Spinal cord (tissue), 10 donors: ENCODE results near the gene SYNPO. TPM values are rescaled to one million over a fixed set of nuclear protein-coding genes. Genes with fewer than 3 reads are reported as not detected.

Source experiments
- DNase-seq, 6 donors: peaks; one replicate each; pipeline versions ENCODE4 v3.0.0 to v3.0.0-alpha.2; 2013 to 2015; ENCODE audit warnings: low spot score in 6 of 6, low read depth in 4 of 6
- H3K27ac ChIP-seq: one replicate; pipeline ENCODE4 v1.5.1; 2013; ENCODE audit warnings: low read depth, low read length, control low read depth
- H3K27me3 ChIP-seq: one replicate; pipeline ENCODE4 v1.6.1; 2013; ENCODE audit warnings: low read length; ENCODE audit not compliant: control insufficient read depth, insufficient read depth
- H3K36me3 ChIP-seq: one replicate; pipeline ENCODE4 v1.6.1; 2013; ENCODE audit warnings: low read length; ENCODE audit not compliant: control insufficient read depth, insufficient read depth
- H3K4me1 ChIP-seq: one replicate; pipeline ENCODE4 v1.6.1; 2013; ENCODE audit warnings: low read length; ENCODE audit not compliant: control insufficient read depth, insufficient read depth
- H3K4me3 ChIP-seq: one replicate; pipeline ENCODE4 v1.5.1; 2013; ENCODE audit warnings: low read depth, low read length, control low read depth
- H3K9me3 ChIP-seq: one replicate; pipeline ENCODE4 v1.6.1; 2013; ENCODE audit warnings: low read length; ENCODE audit not compliant: control insufficient read depth, insufficient read depth
- WGBS: methylation state at CpG from one replicate; pipeline ENCODE4 v1.1.5; 2013; ENCODE audit warnings: missing lambda C conversion rate; ENCODE audit not compliant: insufficient coverage; 5-methylcytosine and 5-hydroxymethylcytosine counted together
- polyA plus RNA-seq, 2 donors: library from polyadenylated mRNA; unstranded; fragments of 120-200 nt; gene quantifications; one replicate each; pipeline ENCODE4 v1.2.1, GENCODE V29; 2013; ENCODE audit not compliant: insufficient read length in 2 of 2
- total RNA-seq, 2 donors: library from RNA; depleted of rRNA in 1 of 2; stranded (reverse); fragments of 120-200 nt in 1 of 2; fragments of >200 nt in 1 of 2; gene quantifications; one replicate each; pipeline versions ENCODE4 v1.2.3 to v1.2.4, GENCODE V29; 2013 to 2014
- donor health status: healthy.

SYNPO gene
- total and polyA plus RNA-seq, 4 donors: 5.3 to 17.4 (median 10.9) TPM

DNA sequence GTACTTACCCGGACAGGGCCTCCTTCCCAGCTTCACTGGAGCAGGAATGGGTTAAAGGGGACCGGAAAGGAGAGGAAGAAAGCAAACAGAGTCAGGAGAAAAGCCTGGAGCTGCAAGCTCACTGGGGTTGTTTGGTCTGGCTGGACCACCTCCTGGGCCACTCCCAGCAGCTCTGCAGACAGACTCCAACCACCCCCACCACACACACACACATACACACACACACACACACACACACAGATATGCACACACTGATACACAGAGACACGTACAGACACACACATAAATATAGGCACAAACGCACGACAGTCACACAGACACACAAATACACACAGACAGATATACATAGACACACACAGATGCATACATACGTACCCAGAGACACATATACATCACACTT lies 34.9 kb upstream of the SYNPO start:
- no peak for DNase-seq
- no peak overlapping the region for H3K27ac ChIP-seq
- H3K9me3 ChIP-seq: no peaks in the 10 kb centered on the region
- no peaks in the 10 kb centered on the region for H3K27me3 ChIP-seq
- no peaks in the 10 kb centered on the region for H3K36me3 ChIP-seq
- 73% methylated on average over 5 of the region's 6 CpGs for WGBS
- H3K4me3 ChIP-seq: no peak overlapping the region
- H3K4me1 ChIP-seq: peaks cover 31% of the 10 kb centered on the region

DNA sequence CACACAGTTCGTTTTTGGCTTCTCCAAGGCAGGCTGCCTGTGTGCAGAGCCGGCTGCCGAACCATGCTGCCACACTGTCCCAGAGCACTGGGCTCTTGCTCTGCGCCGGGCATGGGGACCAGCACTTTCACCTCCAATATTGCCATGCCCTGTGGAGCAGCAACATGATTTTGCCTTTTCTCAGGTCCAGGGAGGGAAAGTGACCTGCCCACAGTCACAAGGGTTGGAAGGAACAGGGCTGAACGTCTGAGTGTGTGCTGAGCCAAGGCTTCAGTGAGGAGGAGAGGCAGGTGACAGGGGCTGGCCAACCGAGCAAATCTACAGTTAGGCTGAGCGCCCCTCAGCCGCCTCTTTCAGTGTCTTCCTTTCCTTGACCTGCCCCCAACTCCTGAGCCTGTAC lies 34.0 kb upstream of the SYNPO start:
- Histone ChIP-seq H3K27ac (no peak overlapping the region), H3K36me3 (no peaks in the 10 kb centered on the region), H3K4me3 (no peak overlapping the region), H3K9me3 (no peaks in the 10 kb centered on the region), H3K4me1 (peaks cover 24% of the 10 kb centered on the region), H3K27me3 (no peaks in the 10 kb centered on the region)
- no peak for DNase-seq
- WGBS: 79% methylated on average over 6 of the region's 9 CpGs

DNA sequence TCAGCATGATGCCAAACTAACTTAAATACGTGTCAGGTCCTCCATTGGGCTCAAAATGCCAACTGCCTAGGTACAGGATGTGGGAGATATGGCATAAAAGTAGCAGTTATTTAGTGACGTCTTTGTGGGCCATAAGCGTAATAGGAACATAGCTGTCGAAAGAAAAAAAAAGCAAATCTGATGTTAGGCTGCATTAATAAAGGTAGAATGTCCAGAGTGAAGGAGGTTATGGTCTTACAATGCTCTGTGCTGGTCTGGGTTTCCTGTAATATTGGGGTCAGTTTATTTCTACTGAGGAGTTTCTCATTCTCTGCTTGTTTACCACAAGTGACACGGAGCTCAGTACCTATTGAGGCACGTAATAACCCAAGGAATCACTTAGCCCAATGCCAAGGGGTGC lies 33.4 kb upstream of the SYNPO start:
- Histone ChIP-seq H3K9me3 (no peaks in the 10 kb centered on the region), H3K4me3 (no peak overlapping the region), H3K27me3 (no peaks in the 10 kb centered on the region), H3K27ac (no peak overlapping the region), H3K4me1 (peaks cover 18% of the 10 kb centered on the region), H3K36me3 (no peaks in the 10 kb centered on the region)
- no peak for DNase-seq
- WGBS: 88% methylated on average over 4 of the region's 6 CpGs

DNA sequence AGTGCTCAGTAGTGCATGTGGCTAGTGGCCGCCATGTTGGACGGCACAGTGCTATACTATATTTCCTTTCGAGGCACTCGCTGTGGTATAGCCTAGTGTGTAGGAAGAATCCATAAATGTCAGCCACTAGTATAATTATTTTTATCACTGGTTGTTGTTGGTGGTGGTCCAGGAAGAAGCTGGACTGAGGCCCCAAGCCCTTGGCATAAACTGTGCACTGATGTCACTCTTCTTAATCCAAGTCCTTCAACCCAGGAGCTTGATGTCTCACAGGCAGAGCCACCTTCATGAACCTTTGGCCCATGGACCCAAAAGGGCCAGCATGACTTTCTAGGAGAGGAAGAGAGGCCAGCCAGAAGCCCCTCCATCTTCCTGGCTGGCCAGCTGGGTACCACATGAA lies 32.5 kb upstream of the SYNPO start:
- DNase-seq: no peak
- no CpG with 5 or more reads among the region's 4 CpGs for WGBS
- Histone ChIP-seq H3K9me3 (no peaks in the 10 kb centered on the region), H3K4me1 (peaks cover 18% of the 10 kb centered on the region), H3K36me3 (no peaks in the 10 kb centered on the region), H3K27me3 (no peaks in the 10 kb centered on the region), H3K27ac (no peak overlapping the region), H3K4me3 (no peak overlapping the region)

DNA sequence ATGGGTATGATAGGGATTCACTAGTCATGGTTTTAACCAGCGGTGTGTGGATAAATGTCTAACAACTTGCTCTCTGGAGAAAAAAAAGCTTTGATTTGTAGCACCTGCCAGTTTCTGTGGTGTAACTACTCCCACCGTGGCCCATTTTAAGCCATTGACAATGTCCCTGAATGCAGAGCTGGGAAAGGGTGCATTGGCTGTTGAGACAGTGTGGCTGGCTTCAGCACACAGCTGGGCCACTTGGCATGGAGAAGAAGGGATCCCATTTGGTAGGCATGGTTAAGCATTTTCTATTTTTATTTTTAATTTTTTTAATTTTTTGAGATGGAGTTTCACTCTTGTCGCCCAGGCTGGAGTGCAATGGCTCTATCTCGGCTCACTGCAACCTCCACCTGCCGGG lies 31.5 kb upstream of the SYNPO start:
- no peaks in the 10 kb centered on the region for H3K36me3 ChIP-seq
- H3K27ac ChIP-seq: no peak overlapping the region
- WGBS: 38% methylated on average over 2 of the region's 5 CpGs
- peaks cover 21% of the 10 kb centered on the region for H3K4me1 ChIP-seq
- H3K4me3 ChIP-seq: no peak overlapping the region
- no peaks in the 10 kb centered on the region for H3K27me3 ChIP-seq
- H3K9me3 ChIP-seq: no peaks in the 10 kb centered on the region
- DNase-seq: no peak

DNA sequence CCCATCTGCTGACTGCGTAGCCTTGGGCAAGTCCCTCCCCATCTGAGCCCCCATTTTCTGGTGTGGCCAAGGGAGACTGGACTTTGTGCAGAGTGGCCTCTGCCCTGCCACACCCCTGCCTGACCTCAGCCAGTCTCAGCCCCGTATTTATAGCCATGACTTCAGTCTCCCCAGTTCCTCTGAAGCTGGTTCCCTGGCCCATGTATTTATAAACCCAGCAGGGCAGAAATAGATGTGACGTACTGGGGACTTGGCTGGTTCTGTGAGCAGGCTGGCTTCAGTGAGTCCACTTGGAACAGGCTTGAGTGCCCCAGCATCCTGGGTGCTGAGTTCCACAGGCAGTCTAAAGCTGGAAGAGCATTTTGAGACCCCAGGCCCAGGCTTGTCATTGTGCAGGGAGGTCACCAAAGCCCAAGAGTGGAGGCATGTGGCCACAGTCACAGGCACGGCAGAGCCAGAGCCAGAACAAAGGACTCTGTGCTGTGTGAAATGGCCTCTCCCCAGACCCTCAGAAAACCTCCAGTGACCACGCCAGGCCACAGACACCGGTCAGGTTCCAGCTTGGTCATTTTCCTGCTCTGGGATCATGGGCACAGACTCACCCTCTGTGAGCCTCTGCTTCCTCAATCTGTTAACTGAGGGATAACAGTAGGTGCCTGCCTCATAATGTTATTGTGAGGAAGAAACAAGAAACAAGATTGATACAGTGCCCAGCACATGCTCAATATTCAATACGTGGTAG lies 30.4 kb upstream of the SYNPO start:
- Histone ChIP-seq H3K9me3 (no peaks in the 10 kb centered on the region), H3K27me3 (no peaks in the 10 kb centered on the region), H3K27ac (peak overlapping the region; percentile 29), H3K4me3 (no peak overlapping the region), H3K4me1 (peaks cover 30% of the 10 kb centered on the region), H3K36me3 (no peaks in the 10 kb centered on the region)
- WGBS: 49% methylated on average over 5 of the region's 7 CpGs
- DNase-seq: no peak

DNA sequence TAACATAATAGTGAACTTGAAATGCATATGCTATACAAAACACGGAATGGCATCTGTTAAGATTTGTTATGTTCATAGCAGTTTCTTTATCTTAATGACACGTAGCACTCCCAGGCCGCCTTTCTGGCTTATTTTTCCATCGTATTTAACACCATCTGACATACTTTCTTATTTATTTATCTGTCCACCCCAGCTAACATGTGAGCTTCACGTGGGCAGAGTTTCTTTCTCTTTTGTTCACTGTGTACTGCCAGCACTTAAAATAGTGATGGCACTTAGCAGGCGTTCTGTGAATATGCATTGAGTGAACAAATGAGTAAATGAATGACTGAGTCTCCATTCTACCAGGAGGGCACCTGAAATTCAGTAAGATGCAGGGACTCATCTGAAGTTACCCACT lies 29.4 kb upstream of the SYNPO start:
- Histone ChIP-seq H3K36me3 (no peaks in the 10 kb centered on the region), H3K4me1 (peaks cover 40% of the 10 kb centered on the region), H3K9me3 (no peaks in the 10 kb centered on the region), H3K27me3 (no peaks in the 10 kb centered on the region), H3K4me3 (no peak overlapping the region), H3K27ac (no peak overlapping the region)
- no peak for DNase-seq
- 13% methylated on average over 1 of the region's 6 CpGs for WGBS

DNA sequence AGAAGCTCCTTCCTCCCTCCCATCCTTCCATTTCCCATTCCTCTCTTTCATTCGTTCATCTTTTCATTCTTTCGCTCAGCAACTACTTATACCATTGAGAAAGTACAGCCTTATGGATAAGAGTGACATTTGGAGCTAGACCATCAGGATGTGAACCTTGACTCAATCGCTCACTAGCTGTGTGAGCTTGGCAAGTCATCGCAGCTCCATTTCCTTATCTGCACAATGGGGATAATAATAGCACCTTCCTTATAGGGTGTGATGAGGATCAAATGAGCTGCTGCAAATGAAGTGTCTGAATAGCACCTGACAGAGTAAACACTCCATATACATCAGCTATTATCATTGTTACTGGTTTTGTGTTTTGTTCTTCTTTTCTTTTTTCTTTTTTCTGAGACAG lies 28.1 kb upstream of the SYNPO start:
- no CpG with 5 or more reads among the region's 4 CpGs for WGBS
- DNase-seq: no peak
- no peak overlapping the region for H3K4me3 ChIP-seq
- H3K9me3 ChIP-seq: no peaks in the 10 kb centered on the region
- no peak overlapping the region for H3K27ac ChIP-seq
- H3K36me3 ChIP-seq: no peaks in the 10 kb centered on the region
- H3K27me3 ChIP-seq: no peaks in the 10 kb centered on the region
- peaks cover 42% of the 10 kb centered on the region for H3K4me1 ChIP-seq

DNA sequence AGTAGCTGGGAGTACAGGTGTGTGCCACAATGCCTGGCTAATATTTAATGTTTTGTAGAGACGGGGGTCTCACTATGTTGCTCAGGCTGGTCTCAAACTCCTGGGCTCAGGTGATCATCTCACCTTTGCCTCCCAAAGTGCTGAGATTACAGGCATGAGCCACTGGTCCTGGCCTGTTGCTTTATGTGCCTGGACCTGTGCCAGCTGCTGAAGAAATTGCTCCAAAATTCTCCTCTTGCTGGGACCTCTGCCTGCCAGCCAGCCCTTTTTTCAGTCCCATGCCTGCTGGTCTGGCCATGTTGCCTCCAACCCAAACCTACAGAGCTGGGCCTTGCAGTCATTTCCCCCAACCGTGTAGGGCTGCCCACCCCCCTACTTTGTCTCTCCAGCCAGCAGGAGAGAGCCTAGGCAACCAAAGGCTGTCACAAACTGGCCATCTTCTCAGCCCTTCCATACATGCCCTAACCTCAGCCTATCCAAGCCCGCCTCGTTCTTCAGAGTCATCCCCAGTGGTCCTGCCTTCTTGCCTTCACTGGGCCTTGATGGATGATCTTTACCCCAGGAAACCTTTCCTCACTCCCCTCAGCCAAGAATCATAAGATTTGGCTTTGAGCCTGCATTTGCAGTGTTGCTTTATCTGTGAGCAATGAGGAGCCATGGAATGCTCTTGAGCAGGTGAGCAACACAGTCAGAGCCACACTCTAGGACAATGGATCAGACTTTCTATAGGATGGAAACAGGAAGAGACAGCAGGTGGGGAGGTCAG lies 27.4 kb upstream of the SYNPO start:
- H3K9me3 ChIP-seq: no peaks in the 10 kb centered on the region
- no peaks in the 10 kb centered on the region for H3K36me3 ChIP-seq
- no peak overlapping the region for H3K4me3 ChIP-seq
- no peaks in the 10 kb centered on the region for H3K27me3 ChIP-seq
- peaks cover 45% of the 10 kb centered on the region for H3K4me1 ChIP-seq
- H3K27ac ChIP-seq: no peak overlapping the region
- 65% methylated on average over 4 of the region's 4 CpGs for WGBS
- no peak for DNase-seq
